ENCODE measurements around the gene DOP1A. TPM values are rescaled to one million over a fixed set of nuclear protein-coding genes. Genes with fewer than 3 reads are reported as not detected.

DOP1A gene
- polyA plus RNA-seq, 3 donors from 2014 or later, result 2.3 to 4.7 (median 3.0) TPM

DNA sequence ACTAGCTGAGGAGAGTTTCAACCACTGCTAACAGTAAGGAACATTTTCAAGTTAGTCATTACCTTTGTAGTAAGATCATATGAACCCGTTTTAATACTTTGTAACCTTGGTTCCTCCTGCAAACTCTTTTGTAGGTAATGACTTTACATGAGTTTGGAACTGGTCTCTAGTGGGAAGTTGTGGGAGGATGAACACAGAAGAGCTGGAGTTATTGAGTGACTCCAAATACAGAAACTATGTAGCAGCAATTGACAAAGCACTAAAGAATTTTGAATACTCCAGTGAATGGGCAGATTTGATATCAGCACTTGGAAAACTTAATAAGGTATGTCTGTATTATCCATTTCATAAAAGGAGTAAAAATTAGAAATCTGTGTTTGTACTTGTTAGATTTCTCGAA is 29.3 kb downstream of the DOP1A start:
- Mint-ChIP-seq H3K4me3 (no peak overlapping the region), H3K9me3 (no peaks in the 10 kb centered on the region), H3K27ac (no peak overlapping the region), H3K36me3 (peaks cover 4 to 9% (median 4%) of the 10 kb centered on the region in 3 donors), H3K4me1 (peaks cover 6 to 9% of the 10 kb centered on the region in 2 donors), H3K27me3 (ENCODE audit: low read depth in 3 of 3) (peaks cover 0 to 1% (median 0%) of the 10 kb centered on the region in 3 donors)
- no peak for DNase-seq

- DNase-seq, result no peak
- Mint-ChIP-seq H3K4me3 (no peak overlapping the region), H3K27me3 (ENCODE audit: low read depth in 3 of 3) (peaks cover 0 to 1% (median 0%) of the 10 kb centered on the region in 3 donors), H3K9me3 (no peaks in the 10 kb centered on the region), H3K36me3 (peaks cover 8 to 13% (median 9%) of the 10 kb centered on the region in 3 donors), H3K4me1 (peaks cover 6 to 9% of the 10 kb centered on the region in 2 donors), H3K27ac (no peak overlapping the region)
Observed at GRCh38 chr6:83097204-83097603, 29.7 kb downstream of the DOP1A start.

DNA sequence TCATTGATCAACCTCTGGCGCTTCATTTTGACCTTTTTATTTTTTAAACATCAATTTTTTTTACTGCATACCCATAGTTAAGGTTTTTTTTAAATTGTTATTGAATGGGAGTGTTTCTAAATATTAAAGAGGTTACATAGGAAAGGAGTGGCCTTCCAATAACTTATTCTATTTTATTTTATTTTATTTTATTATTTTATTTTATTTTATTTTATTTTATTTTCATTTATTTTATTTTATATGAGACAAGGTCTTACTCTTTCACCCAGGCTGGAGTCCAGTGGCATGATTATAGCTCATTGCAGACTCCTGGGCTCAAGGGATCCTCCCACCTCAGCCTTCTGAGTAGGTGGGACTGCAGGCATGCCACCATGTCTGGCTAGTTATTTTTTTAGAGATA is 30.2 kb downstream of the DOP1A start:
- H3K9me3 Mint-ChIP-seq, result no peaks in the 10 kb centered on the region

GRCh38 chr6:83098589-83098988 is 31.1 kb downstream of the DOP1A start:
- no peak overlapping the region for H3K4me3 Mint-ChIP-seq
- H3K27me3 Mint-ChIP-seq (ENCODE audit: low read depth in 3 of 3), result peaks cover 0 to 3% (median 0%) of the 10 kb centered on the region in 3 donors
- peaks cover 12 to 22% (median 21%) of the 10 kb centered on the region in 3 donors for H3K36me3 Mint-ChIP-seq
- H3K4me1 Mint-ChIP-seq, result peaks cover 0 to 6% of the 10 kb centered on the region in 2 donors
- no peak overlapping the region for H3K27ac Mint-ChIP-seq
- no peak for DNase-seq
- no peaks in the 10 kb centered on the region for H3K9me3 Mint-ChIP-seq

More for the DNA sequence above, 30.2 kb downstream of the DOP1A start:
- Mint-ChIP-seq H3K27ac (no peak overlapping the region), H3K4me3 (no peak overlapping the region), H3K27me3 (ENCODE audit: low read depth in 3 of 3) (peaks cover 0 to 1% (median 0%) of the 10 kb centered on the region in 3 donors), H3K36me3 (peaks cover 10 to 18% (median 12%) of the 10 kb centered on the region in 3 donors), H3K4me1 (peaks cover 3 to 7% of the 10 kb centered on the region in 2 donors)
- DNase-seq, result no peak

DNA sequence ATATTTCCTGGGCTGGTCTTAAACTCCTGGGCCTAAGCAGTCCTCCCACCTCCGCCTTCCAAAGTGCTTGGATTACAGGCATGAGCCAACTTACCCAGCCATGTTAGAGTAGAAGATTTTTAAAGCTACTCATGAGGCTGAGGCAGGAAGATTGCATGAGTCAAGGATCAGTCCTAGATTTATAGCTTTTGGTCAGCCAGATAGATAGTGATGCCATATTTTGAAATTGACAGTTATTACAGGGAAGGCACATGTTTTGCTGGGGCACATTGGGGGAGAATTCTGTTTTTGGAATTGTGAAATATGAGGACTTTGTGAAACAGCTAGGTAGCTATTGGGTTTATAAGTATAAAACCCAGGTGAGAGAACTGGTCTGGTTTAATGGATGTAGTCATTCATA is 40.9 kb downstream of the DOP1A start:
- no peak overlapping the region for H3K4me3 Mint-ChIP-seq
- peaks cover 13 to 36% (median 28%) of the 10 kb centered on the region in 3 donors for H3K36me3 Mint-ChIP-seq
- H3K9me3 Mint-ChIP-seq, result peaks cover 0 to 2% (median 0%) of the 10 kb centered on the region in 6 donors
- H3K27me3 Mint-ChIP-seq (ENCODE audit: low read depth in 3 of 3), result peaks cover 0 to 2% (median 0%) of the 10 kb centered on the region in 3 donors
- DNase-seq, result no peak
- peaks cover 0 to 1% of the 10 kb centered on the region in 2 donors for H3K4me1 Mint-ChIP-seq
- no peak overlapping the region for H3K27ac Mint-ChIP-seq

- Mint-ChIP-seq H3K4me1 (no peaks in the 10 kb centered on the region), H3K4me3 (no peak overlapping the region), H3K36me3 (peaks cover 9 to 31% (median 16%) of the 10 kb centered on the region in 3 donors), H3K27ac (no peak overlapping the region), H3K27me3 (ENCODE audit: low read depth in 3 of 3) (no peaks in the 10 kb centered on the region), H3K9me3 (no peaks in the 10 kb centered on the region)
- DNase-seq, result no peak
Observed at GRCh38 chr6:83113258-83113657, 45.8 kb downstream of the DOP1A start.

GRCh38 chr6:83114164-83114563 is 46.7 kb downstream of the DOP1A start:
- no peaks in the 10 kb centered on the region for H3K4me1 Mint-ChIP-seq
- no peak overlapping the region for H3K27ac Mint-ChIP-seq
- DNase-seq, result no peak
- no peaks in the 10 kb centered on the region for H3K9me3 Mint-ChIP-seq
- no peak overlapping the region for H3K4me3 Mint-ChIP-seq
- no peaks in the 10 kb centered on the region for H3K27me3 Mint-ChIP-seq (ENCODE audit: low read depth in 3 of 3)
- peaks cover 12 to 26% (median 20%) of the 10 kb centered on the region in 3 donors for H3K36me3 Mint-ChIP-seq

DNA sequence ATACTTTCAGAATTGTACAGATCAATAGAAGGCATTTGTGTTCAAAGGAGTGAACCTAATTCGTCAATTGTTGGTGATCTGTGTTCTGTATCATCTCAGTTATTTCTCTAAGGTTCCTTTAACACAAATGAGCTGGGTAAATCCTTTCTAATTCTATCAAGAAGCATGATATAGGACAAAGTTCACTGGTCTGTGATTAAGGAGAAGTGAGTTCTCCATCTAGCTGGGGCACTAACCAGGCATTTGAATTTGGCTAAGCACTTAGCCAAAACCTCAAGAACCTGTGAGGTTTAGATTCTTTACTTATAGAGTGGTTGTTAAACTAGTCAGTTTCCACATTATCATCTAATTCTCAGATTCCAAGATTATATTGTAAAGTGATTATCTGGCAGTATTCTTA is 50.3 kb downstream of the DOP1A start:
- Mint-ChIP-seq H3K4me3 (no peak overlapping the region), H3K27me3 (ENCODE audit: low read depth in 3 of 3) (no peaks in the 10 kb centered on the region), H3K36me3 (peaks cover 16 to 30% (median 23%) of the 10 kb centered on the region in 3 donors), H3K9me3 (no peaks in the 10 kb centered on the region), H3K27ac (no peak overlapping the region), H3K4me1 (no peaks in the 10 kb centered on the region)
- no peak for DNase-seq

DNA sequence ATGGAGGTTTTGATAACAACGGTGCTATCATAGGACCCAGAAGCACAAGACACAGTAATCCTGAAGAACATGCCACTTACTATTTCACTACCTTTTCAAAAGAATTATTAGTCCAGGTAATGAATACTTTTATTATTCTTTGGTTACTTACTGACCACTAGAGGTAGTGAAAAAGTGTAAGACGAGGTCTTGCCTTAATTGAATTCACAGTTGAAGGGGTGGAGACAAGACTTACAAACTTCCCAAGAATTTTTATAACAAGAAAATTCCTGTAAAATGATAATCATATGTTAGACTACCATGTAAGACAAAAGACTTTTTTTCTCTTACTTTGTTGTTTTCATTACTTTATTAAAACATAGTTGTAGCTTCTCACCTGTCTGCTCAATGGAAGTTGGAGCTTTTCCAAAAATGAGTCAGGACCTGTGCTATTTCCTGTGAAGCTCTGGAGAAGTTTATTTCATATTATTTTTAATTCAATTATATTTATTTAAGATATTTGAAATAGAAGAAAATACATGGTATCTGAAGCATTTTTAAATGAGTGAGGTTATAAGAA is 52.4 kb downstream of the DOP1A start:
- no peak for DNase-seq
- Mint-ChIP-seq H3K4me3 (no peak overlapping the region), H3K4me1 (no peaks in the 10 kb centered on the region), H3K27ac (no peak overlapping the region), H3K36me3 (peaks cover 24 to 38% (median 26%) of the 10 kb centered on the region in 3 donors), H3K27me3 (ENCODE audit: low read depth in 3 of 3) (no peaks in the 10 kb centered on the region), H3K9me3 (no peaks in the 10 kb centered on the region)

DNA sequence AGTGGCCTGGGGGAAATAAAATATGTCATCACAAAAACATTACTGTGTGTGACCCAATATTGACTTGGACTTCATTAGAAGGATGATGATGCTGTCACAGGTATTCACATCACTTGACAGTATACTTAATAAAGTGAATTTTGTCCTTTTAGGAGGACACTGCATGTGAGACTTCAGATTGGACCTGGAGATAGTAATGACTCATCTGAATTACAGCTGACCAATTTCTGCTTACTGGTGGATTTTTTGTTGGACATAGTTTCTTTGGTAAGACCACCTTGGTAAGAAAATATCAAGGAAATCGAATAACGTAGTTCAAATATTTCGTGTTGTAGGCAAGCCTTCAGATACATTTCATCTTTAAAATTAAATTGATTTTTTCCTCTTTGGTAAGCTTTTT is 57.1 kb downstream of the DOP1A start:
- no peak for DNase-seq
- Mint-ChIP-seq H3K36me3 (peaks cover 26 to 62% (median 35%) of the 10 kb centered on the region in 3 donors), H3K4me1 (no peaks in the 10 kb centered on the region), H3K9me3 (no peaks in the 10 kb centered on the region), H3K27ac (no peak overlapping the region), H3K4me3 (no peak overlapping the region), H3K27me3 (ENCODE audit: low read depth in 3 of 3) (no peaks in the 10 kb centered on the region)

DNA sequence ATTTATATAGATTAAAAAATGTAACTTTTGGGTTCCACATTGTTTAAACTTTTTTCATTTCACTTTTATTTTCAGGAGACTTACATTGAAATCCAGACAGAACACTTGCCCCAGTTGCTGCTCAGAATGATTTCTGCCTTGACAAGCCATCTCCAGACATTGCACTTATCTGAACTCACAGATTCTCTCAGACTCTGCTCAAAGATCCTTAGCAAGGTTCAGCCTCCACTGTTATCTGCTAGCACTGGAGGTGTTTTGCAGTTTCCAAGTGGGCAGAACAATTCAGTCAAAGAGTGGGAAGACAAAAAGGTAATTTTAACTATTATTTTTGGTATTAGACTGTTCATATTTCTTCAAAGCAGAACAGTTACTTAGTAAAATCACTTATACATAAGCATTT is 58.0 kb downstream of the DOP1A start:
- Mint-ChIP-seq H3K4me1 (no peaks in the 10 kb centered on the region), H3K36me3 (peaks cover 23 to 62% (median 38%) of the 10 kb centered on the region in 3 donors), H3K27me3 (ENCODE audit: low read depth in 3 of 3) (no peaks in the 10 kb centered on the region), H3K27ac (no peak overlapping the region), H3K4me3 (no peak overlapping the region), H3K9me3 (no peaks in the 10 kb centered on the region)
- DNase-seq, result no peak

DNA sequence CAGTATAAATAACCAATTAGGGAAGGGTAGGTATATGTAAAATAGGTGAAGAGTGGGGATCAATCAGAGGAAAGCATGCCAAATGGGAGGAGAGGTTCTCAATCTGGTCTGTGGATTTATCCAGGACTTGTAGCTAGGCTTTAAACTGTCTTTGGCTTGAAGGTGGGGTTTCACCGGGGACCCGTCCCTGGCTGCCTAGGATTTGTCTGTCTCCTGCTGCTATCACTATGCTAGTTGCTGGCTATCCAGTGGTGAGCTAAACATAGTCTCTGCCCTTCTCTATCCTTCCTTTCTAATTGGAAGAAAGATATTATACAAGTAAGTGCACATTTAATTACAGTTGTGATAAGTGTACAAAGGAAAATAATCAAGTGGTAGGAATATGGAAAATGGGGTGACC is 58.8 kb downstream of the DOP1A start:
- DNase-seq, result no peak
- Mint-ChIP-seq H3K27ac (no peak overlapping the region), H3K27me3 (ENCODE audit: low read depth in 3 of 3) (no peaks in the 10 kb centered on the region), H3K4me3 (no peak overlapping the region), H3K4me1 (no peaks in the 10 kb centered on the region), H3K36me3 (peaks cover 23 to 62% (median 40%) of the 10 kb centered on the region in 3 donors), H3K9me3 (no peaks in the 10 kb centered on the region)

- peak overlapping the region in 1 of 6 donors; percentile 20 for H3K27ac Mint-ChIP-seq
- peaks cover 25 to 64% (median 40%) of the 10 kb centered on the region in 3 donors for H3K36me3 Mint-ChIP-seq
- H3K27me3 Mint-ChIP-seq (ENCODE audit: low read depth in 3 of 3), result no peaks in the 10 kb centered on the region
- H3K9me3 Mint-ChIP-seq, result no peaks in the 10 kb centered on the region
- no peaks in the 10 kb centered on the region for H3K4me1 Mint-ChIP-seq
- no peak overlapping the region for H3K4me3 Mint-ChIP-seq
- DNase-seq, result no peak
Observed at GRCh38 chr6:83126807-83127206, 59.3 kb downstream of the DOP1A start.

- H3K4me1 Mint-ChIP-seq, result no peaks in the 10 kb centered on the region
- no peak for DNase-seq
- no peaks in the 10 kb centered on the region for H3K9me3 Mint-ChIP-seq
- no peak overlapping the region for H3K4me3 Mint-ChIP-seq
- H3K27ac Mint-ChIP-seq, result peak overlapping the region in 1 of 6 donors; percentile 5
- no peaks in the 10 kb centered on the region for H3K27me3 Mint-ChIP-seq (ENCODE audit: low read depth in 3 of 3)
- peaks cover 25 to 64% (median 42%) of the 10 kb centered on the region in 3 donors for H3K36me3 Mint-ChIP-seq
Observed at GRCh38 chr6:83127258-83127657, 59.8 kb downstream of the DOP1A start.

DNA sequence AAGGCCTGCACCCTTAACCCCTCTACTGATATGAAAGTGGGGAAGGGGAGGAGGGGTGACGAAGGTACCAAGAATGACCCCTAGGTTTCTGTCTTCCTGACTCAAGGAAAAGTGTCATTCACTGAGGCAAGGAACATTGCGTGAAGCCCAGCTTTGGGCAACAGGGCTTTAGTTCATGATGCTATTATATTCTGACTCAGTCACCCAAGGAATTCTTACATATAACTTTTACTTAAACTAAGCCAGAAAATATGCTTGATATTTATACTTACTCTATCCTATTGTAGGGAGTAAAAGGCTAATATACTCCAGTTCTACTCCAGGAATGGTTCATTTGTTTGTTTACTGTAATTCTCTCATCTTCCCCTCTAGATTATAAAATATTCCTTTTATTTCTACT is 60.5 kb downstream of the DOP1A start:
- no peak for DNase-seq
- no peaks in the 10 kb centered on the region for H3K27me3 Mint-ChIP-seq (ENCODE audit: low read depth in 3 of 3)
- peaks cover 25 to 68% (median 43%) of the 10 kb centered on the region in 3 donors for H3K36me3 Mint-ChIP-seq
- H3K4me3 Mint-ChIP-seq, result no peak overlapping the region
- no peak overlapping the region for H3K27ac Mint-ChIP-seq
- no peaks in the 10 kb centered on the region for H3K4me1 Mint-ChIP-seq
- no peaks in the 10 kb centered on the region for H3K9me3 Mint-ChIP-seq
